ENCODE data around the gene MATN3. TPM values are rescaled to one million over a fixed set of nuclear protein-coding genes. Genes with fewer than 3 reads are reported as not detected.

The MATN3 gene
- total RNA-seq, 1 experiment from 2014 or later: 1.0 TPM

- H3K79me2 ChIP-seq (ENCODE audit: low read depth): no peaks in the 10 kb centered on the region
- TF ChIP-seq EZH2 (IDR thresholded peaks at IDR 0.05; ENCODE audit: low read depth) (no peak), CTCF (conservative IDR thresholded peaks at IDR 0.05) (no peak)
- BruUV-seq (replicated peaks): no TSS peak
- no peak for DNase-seq
- ChIA-PET CTCF (no interaction called here), POLR2A (ENCODE audit: unreplicated experiment) (interaction anchor here (0.6 kb wide), 1 partner anchor 1048 kb away, joined by 22 read pairs; no protein-coding TSS in a partner anchor)
- intact Hi-C loops (cut with micrococcal nuclease; ENCODE audit: unreplicated experiment): no loop called here
- H3K27ac ChIP-seq: no peak overlapping the region
- H3F3A ChIP-seq (ENCODE audit: insufficient read depth, low read depth): no peaks in the 10 kb centered on the region
- no peak overlapping the region for H2AFZ ChIP-seq
- H3K4me1 ChIP-seq (replicated peaks; ENCODE audit: insufficient read depth): 0 out of 2 replicates have a peak, but pooled peaks cover 3% of the 10 kb centered on the region
- no peaks in the 10 kb centered on the region for H3K27me3 ChIP-seq (ENCODE audit: insufficient read depth, low read depth)
- no peak overlapping the region for H3K4me3 ChIP-seq
- H3K9me2 ChIP-seq (ENCODE audit: insufficient read depth): no peaks in the 10 kb centered on the region
- H4K20me1 ChIP-seq (ENCODE audit: insufficient read depth): no peaks in the 10 kb centered on the region
- H3K4me2 ChIP-seq: no peak overlapping the region
- H3K9me3 ChIP-seq (ENCODE audit: insufficient read depth, low read depth): no peaks in the 10 kb centered on the region
- 0 out of 2 replicates have a peak, but pooled peaks cover 8% of the 10 kb centered on the region for H3K36me3 ChIP-seq (ENCODE audit: low read depth)
These were observed 70.3 kb downstream of the MATN3 start for GRCh38 chr2:19942199-19942598.

Other genes with a start within 250 kb of the MATN3 start
- 27.9 and 36.2 TPM in 2 replicates for gene TTC32, start 110.7 kb downstream of the MATN3 start, total RNA-seq (2021)
- 7.4 and 8.2 TPM in 2 replicates for gene WDR35, start 22.6 kb downstream of the MATN3 start, total RNA-seq (2021)
- gene LAPTM4A, start 39.0 kb upstream of the MATN3 start, total RNA-seq (2021): 96.6 and 125 TPM in 2 replicates
- 114 and 128 TPM in 2 replicates for gene SDC1, start 212.5 kb upstream of the MATN3 start, total RNA-seq (2021)